K562 (cell line): ENCODE measurements around the gene ARHGAP22. TPM values are rescaled to one million over a fixed set of nuclear protein-coding genes. Genes with fewer than 3 reads are reported as not detected.

Experiments used
- BRCA1 ChIP-seq, 2 experiments: fragments of 450-650 bp in 1 of 2; sonication (generic) in 1 of 2; formaldehyde crosslinking in 1 of 2; IDR thresholded peaks; 2 replicates each; pipeline versions ENCODE4 v1.5.0 to v1.6.1; 2017 to 2020; ENCODE audit warnings: mild to moderate bottlenecking in 1 of 2, missing genetic modification reagents in 1 of 2
- RREB1 ChIP-seq: fragments of 250-450 bp; sonication (Bioruptor Pico); IDR thresholded peaks from 2 replicates; pipeline ENCODE4 v1.4.0; 2020
- polyA plus RNA-seq, 8 experiments: library from polyadenylated mRNA; depleted of rRNA in 4 of 8; stranded (reverse) in 5 of 8; unstranded in 3 of 8; fragments of >200 nt; fragmentation: Nextera tagmentation in 2 of 8; fragmentation: Illumina TruSeq in 1 of 8; extraction: Ambion mirVana in 2 of 8; extraction: Trizol in 1 of 8; gene quantifications; 2 replicates each; pipeline versions ENCODE4 v1.2.1 to v1.2.3, GENCODE V29; 2011 to 2014; ENCODE audit warnings: inconsistent platforms in 1 of 8, missing spikeins in 1 of 8
- total RNA-seq, 7 experiments: library from RNA; depleted of rRNA in 6 of 7; stranded (reverse); fragments of >200 nt in 6 of 7; fragmentation: Illumina TruSeq in 2 of 7; extraction: Trizol in 2 of 7; gene quantifications; 2 replicates each; pipeline versions ENCODE4 v1.2.1 to v1.2.3, GENCODE V29; 2011 to 2021; ENCODE audit warnings: low replicate concordance in 1 of 7

ARHGAP22 gene
- total and polyA plus RNA-seq, 9 of the 15 experiments (the other 6 are each of a cell fraction or from before 2014, with no cell fraction given): 1.3 to 28.1 (median 12.7) TPM

GRCh38 chr10:48518986-48519385, 85.9 kb downstream of the ARHGAP22 start (continued):
- no peak for TF ChIP-seq RREB1
- TF ChIP-seq BRCA1 (IDR thresholded peaks at IDR 0.05): no peak
- TF ChIP-seq BRCA1 (CRISPR knock-in tag; IDR thresholded peaks at IDR 0.05): no peak
